Subcutaneous adipose tissue (tissue), 4 donors: Measurements from ENCODE around the gene PPP2R3C. TPM values are rescaled to one million over a fixed set of nuclear protein-coding genes. Genes with fewer than 3 reads are reported as not detected.

Experiments used
- total RNA-seq, 4 donors: library from RNA; depleted of rRNA; stranded (reverse); fragments of >200 nt; gene quantifications; one replicate each; pipeline ENCODE4 v1.1.0, GENCODE V29; 2016
- TF ChIP-seq, protein P1 (sequence below): fragments of 450-650 bp; IDR thresholded peaks from one replicate; pipeline ENCODE4 v1.5.1; 2016; ENCODE audit warnings: low read depth, mild to moderate bottlenecking, control low read depth, antibody characterized with exemption, moderate library complexity

The PPP2R3C gene
- 10 to 100 TPM; 26.9 to 50.2 (median 30.4) TPM for total RNA-seq

GRCh38 chr14:35121887-35122695, at the start of gene PPP2R3C, which contains the start of gene PRORP:
Gene PPP2R3C (minus strand): TSS chr14:35121990. CDS start chr14:35121959, 31 bp downstream.
Gene PRORP (plus strand): TSS chr14:35122552. CDS start chr14:35123246, 694 bp downstream.
- TF ChIP-seq, protein P1, sequence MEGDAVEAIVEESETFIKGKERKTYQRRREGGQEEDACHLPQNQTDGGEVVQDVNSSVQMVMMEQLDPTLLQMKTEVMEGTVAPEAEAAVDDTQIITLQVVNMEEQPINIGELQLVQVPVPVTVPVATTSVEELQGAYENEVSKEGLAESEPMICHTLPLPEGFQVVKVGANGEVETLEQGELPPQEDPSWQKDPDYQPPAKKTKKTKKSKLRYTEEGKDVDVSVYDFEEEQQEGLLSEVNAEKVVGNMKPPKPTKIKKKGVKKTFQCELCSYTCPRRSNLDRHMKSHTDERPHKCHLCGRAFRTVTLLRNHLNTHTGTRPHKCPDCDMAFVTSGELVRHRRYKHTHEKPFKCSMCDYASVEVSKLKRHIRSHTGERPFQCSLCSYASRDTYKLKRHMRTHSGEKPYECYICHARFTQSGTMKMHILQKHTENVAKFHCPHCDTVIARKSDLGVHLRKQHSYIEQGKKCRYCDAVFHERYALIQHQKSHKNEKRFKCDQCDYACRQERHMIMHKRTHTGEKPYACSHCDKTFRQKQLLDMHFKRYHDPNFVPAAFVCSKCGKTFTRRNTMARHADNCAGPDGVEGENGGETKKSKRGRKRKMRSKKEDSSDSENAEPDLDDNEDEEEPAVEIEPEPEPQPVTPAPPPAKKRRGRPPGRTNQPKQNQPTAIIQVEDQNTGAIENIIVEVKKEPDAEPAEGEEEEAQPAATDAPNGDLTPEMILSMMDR, result no peak

- TF ChIP-seq, protein P1, result no peak
Observed at GRCh38 chr14:35167496-35167895, 45.7 kb upstream of the PPP2R3C start.

GRCh38 chr14:35164849-35165248, 43.1 kb upstream of the PPP2R3C start:
- TF ChIP-seq, protein P1, result no peak

- TF ChIP-seq, protein P1, result no peak
Observed at GRCh38 chr14:35163384-35163783, 41.6 kb upstream of the PPP2R3C start.

DNA sequence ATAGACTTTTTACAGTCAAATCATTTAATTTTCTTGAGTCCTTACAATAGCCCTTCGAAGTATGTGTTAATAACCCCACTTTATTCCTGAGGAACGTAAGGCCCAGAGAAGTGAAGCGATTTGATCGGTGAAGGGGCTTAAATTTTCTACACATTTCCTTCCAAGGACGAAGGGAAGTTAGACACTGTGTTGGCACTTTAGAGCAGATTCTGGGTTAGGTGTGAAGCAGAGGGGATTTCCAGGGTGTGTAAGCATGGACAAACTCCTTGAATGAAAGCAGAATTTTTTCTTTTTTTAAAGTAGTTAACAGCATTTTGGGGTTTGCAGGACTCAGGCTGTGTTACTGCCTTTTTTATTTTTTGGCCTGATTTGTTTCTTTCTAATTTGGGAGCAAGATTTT, 39.4 kb upstream of the PPP2R3C start:
- TF ChIP-seq, protein P1, result no peak

DNA sequence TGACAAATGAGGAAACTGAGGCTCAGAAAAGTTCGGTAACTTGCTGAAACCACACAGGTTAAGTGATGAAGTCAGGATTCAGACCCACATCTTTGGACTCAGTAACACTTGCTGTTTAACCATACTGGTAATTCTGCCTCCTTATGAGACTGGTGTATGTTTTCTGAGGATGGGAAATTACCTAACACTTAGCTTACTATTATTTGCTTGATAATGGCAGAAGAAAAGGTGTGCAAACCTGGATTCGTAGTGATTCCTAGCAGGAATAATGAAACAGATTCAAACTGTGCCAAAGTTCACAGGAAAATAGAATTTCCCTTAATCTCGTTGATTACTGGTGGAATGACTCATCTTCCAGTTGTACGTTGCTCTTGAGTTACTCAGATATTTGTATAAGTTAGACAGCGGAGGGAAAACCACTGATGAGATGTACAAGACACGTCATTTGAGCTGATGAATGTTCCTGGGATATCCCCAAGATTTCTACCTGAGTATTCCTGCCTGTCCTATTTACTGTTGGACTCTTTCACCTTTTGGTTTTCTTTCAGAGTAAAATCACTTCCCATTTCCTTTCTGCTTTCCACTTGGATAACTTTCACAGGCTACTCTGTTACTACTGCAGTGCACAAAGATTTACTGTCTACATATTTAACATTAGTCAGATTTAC, 38.1 kb upstream of the PPP2R3C start:
- TF ChIP-seq, protein P1, result no peak

DNA sequence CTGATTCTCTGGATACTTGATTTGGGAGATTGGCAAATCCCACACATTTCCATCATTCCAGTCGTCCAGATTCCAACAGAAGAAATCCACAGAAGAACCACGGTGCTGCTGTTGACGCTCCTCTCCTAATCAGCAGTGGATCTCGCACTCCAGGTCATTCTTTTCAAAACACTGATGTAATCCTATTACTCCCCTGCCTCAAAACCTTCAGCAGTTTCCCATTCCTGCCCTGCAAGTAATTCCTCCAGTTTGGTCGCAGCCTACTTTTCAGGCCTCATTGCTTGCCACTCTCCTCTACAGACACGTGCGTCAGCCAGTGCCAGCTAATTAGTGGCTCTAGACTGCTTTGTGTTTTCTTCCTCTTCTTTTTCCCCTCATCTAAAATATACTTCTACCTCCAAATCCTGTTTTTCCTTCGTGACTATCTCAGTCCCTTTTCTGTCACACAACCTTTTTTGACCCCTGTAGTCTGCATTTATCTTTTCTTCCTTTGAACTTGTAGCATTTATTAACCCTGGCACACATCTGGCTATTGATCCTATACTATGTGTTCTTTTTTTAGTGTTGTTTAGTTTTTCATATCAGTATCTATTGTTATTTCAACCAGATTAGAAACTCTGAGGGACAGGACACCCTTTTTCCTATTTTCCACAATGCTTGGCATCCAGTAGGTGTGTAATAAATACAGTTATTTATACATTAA, 37.3 kb upstream of the PPP2R3C start:
- TF ChIP-seq, protein P1, result no peak
